Measurements from ENCODE around the gene TIMP3.

TIMP3 gene

DNA sequence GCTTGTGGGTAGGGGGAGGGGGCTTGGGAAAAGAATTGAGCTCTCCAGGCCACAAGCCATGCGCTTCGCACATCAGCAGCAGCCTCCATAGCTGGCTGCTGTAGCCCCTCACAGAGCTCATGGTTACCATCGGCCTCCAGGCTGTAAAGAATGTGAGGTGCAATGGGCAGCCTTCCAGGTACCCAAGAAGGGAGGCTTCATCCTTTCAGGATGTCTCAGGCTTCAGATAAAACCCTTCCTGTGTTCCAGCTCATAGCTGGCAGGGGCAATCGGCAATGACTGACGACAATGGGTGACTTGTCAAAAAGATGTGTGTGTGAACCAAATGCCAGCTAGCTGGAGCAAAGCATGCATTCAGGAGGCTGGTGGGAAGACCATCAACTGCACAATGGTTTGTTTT, 102.0 kb downstream of the TIMP3 start:
- Histone ChIP-seq H3K79me2 (ENCODE audit: insufficient read depth, low read length) (no peaks in the 10 kb centered on the region), H3F3A (ENCODE audit: low read depth) (no peaks in the 10 kb centered on the region), H3K36me3 (ENCODE audit: insufficient read depth, low read length) (no peaks in the 10 kb centered on the region), H4K20me1 (ENCODE audit: insufficient read depth, low read length, poor library complexity, severe bottlenecking) (no peaks in the 10 kb centered on the region), H3K4me3 (ENCODE audit: low read length, poor library complexity, severe bottlenecking) (no peak overlapping the region), H3K4me2 (ENCODE audit: low read depth, low read length, poor library complexity, severe bottlenecking) (no peak overlapping the region), H3K27me3 (ENCODE audit: insufficient read depth, low read length, poor library complexity, severe bottlenecking) (no peaks in the 10 kb centered on the region), H2AFZ (ENCODE audit: low read length) (no peak overlapping the region), H3K9me2 (replicated peaks; ENCODE audit: low read depth, low read length) (no peaks in the 10 kb centered on the region), H3K4me1 (ENCODE audit: insufficient read depth, low read length, poor library complexity, severe bottlenecking) (no peaks in the 10 kb centered on the region), H3K9ac (ENCODE audit: low read depth, low read length, poor library complexity, severe bottlenecking) (no peak overlapping the region), H3K9me3 (ENCODE audit: insufficient read depth, low read depth, low read length) (no peaks in the 10 kb centered on the region)
- TF ChIP-seq, protein P1, sequence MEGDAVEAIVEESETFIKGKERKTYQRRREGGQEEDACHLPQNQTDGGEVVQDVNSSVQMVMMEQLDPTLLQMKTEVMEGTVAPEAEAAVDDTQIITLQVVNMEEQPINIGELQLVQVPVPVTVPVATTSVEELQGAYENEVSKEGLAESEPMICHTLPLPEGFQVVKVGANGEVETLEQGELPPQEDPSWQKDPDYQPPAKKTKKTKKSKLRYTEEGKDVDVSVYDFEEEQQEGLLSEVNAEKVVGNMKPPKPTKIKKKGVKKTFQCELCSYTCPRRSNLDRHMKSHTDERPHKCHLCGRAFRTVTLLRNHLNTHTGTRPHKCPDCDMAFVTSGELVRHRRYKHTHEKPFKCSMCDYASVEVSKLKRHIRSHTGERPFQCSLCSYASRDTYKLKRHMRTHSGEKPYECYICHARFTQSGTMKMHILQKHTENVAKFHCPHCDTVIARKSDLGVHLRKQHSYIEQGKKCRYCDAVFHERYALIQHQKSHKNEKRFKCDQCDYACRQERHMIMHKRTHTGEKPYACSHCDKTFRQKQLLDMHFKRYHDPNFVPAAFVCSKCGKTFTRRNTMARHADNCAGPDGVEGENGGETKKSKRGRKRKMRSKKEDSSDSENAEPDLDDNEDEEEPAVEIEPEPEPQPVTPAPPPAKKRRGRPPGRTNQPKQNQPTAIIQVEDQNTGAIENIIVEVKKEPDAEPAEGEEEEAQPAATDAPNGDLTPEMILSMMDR (conservative IDR thresholded peaks at IDR 0.05; ENCODE audit: low read length): no peak
- TF ChIP-seq EZH2phosphoT487 (IDR thresholded peaks at IDR 0.05; ENCODE audit: borderline replicate concordance): no peak

DNA sequence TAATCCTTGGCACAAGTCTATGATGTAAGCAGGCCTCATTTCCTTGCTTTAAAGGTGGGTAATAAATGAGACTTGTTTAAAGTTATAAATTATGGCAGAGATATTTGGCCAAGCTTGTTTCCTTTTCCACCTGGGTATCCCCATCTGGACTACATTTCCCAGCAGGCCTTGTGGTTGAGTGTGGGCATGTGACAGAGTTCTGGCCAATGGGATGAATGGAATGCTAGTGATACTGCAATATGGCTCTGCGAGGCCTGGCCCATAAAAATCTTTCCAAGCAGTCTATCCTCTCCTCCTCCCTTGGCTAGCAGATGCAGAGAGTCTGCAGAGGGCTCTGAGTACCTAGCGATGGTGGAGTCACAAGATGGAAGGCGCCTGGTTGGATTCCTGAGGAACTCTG, 102.5 kb downstream of the TIMP3 start:
- H3K9me2 ChIP-seq (replicated peaks; ENCODE audit: low read depth, low read length): no peaks in the 10 kb centered on the region
- H3K9ac ChIP-seq (ENCODE audit: low read depth, low read length, poor library complexity, severe bottlenecking): no peak overlapping the region
- H3K79me2 ChIP-seq (ENCODE audit: insufficient read depth, low read length): no peaks in the 10 kb centered on the region
- no peak overlapping the region for H3K4me3 ChIP-seq (ENCODE audit: low read length, poor library complexity, severe bottlenecking)
- H2AFZ ChIP-seq (ENCODE audit: low read length): no peak overlapping the region
- H3K4me1 ChIP-seq (ENCODE audit: insufficient read depth, low read length, poor library complexity, severe bottlenecking): no peaks in the 10 kb centered on the region
- no peak overlapping the region for H3K4me2 ChIP-seq (ENCODE audit: low read depth, low read length, poor library complexity, severe bottlenecking)
- no peaks in the 10 kb centered on the region for H3K36me3 ChIP-seq (ENCODE audit: insufficient read depth, low read length)
- no peaks in the 10 kb centered on the region for H4K20me1 ChIP-seq (ENCODE audit: insufficient read depth, low read length, poor library complexity, severe bottlenecking)
- no peaks in the 10 kb centered on the region for H3K27me3 ChIP-seq (ENCODE audit: insufficient read depth, low read length, poor library complexity, severe bottlenecking)
- no peak for TF ChIP-seq EZH2phosphoT487 (IDR thresholded peaks at IDR 0.05; ENCODE audit: borderline replicate concordance)
- H3F3A ChIP-seq (ENCODE audit: low read depth): no peaks in the 10 kb centered on the region
- H3K9me3 ChIP-seq (ENCODE audit: insufficient read depth, low read depth, low read length): no peaks in the 10 kb centered on the region

GRCh38 chr22:32905400-32905799, 103.9 kb downstream of the TIMP3 start:
- H2AFZ ChIP-seq (ENCODE audit: low read length): no peak overlapping the region
- no peak for TF ChIP-seq EZH2phosphoT487 (IDR thresholded peaks at IDR 0.05; ENCODE audit: borderline replicate concordance)
- TF ChIP-seq, protein P1 (conservative IDR thresholded peaks at IDR 0.05; ENCODE audit: low read length): no peak

More at GRCh38 chr22:32905400-32905799, 103.9 kb downstream of the TIMP3 start:
- Histone ChIP-seq H3K27me3 (ENCODE audit: insufficient read depth, low read length, poor library complexity, severe bottlenecking) (no peaks in the 10 kb centered on the region), H3K9me3 (ENCODE audit: insufficient read depth, low read depth, low read length) (no peaks in the 10 kb centered on the region), H3K9me2 (replicated peaks; ENCODE audit: low read depth, low read length) (no peaks in the 10 kb centered on the region), H3K4me3 (ENCODE audit: low read length, poor library complexity, severe bottlenecking) (no peak overlapping the region), H3K79me2 (ENCODE audit: insufficient read depth, low read length) (no peaks in the 10 kb centered on the region), H3K4me1 (ENCODE audit: insufficient read depth, low read length, poor library complexity, severe bottlenecking) (no peaks in the 10 kb centered on the region), H3K9ac (ENCODE audit: low read depth, low read length, poor library complexity, severe bottlenecking) (no peak overlapping the region), H4K20me1 (ENCODE audit: insufficient read depth, low read length, poor library complexity, severe bottlenecking) (no peaks in the 10 kb centered on the region), H3K36me3 (ENCODE audit: insufficient read depth, low read length) (no peaks in the 10 kb centered on the region), H3K4me2 (ENCODE audit: low read depth, low read length, poor library complexity, severe bottlenecking) (no peak overlapping the region), H3F3A (ENCODE audit: low read depth) (no peaks in the 10 kb centered on the region)
